Measurements from ENCODE around the gene IMMP2L. TPM values are rescaled to one million over a fixed set of nuclear protein-coding genes. Genes with fewer than 3 reads are reported as not detected.
"Not testable (repeated sequence)": the region's sequence is repeated elsewhere in the genome, so short reads cannot be mapped to it uniquely, and the experiment has no call there.

The IMMP2L gene
- total RNA-seq, 4 donors from 2014 or later, result 12.4 to 31.7 (median 22.8) TPM

DNA sequence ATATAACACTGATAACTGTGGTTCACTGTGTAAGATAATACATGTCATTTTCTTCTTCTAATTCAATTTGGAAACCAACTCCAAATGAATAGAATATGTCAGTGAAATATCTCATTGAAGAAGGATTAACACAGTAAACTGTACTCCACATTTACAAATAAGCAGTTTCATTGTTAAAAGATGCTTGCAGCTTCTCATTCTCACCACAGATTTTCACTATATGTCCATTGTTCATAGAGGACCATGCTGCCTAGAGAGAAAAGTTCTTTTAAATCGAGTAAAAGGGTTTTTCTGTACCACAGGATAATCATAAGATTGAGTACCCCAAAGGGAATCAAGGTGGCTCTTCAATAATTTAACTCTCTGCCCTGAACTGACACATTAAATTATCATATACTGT lies 305.9 kb downstream of the IMMP2L start:
- DNase-seq (ENCODE audit: low spot score), result no peak
- TF ChIP-seq, protein P1, sequence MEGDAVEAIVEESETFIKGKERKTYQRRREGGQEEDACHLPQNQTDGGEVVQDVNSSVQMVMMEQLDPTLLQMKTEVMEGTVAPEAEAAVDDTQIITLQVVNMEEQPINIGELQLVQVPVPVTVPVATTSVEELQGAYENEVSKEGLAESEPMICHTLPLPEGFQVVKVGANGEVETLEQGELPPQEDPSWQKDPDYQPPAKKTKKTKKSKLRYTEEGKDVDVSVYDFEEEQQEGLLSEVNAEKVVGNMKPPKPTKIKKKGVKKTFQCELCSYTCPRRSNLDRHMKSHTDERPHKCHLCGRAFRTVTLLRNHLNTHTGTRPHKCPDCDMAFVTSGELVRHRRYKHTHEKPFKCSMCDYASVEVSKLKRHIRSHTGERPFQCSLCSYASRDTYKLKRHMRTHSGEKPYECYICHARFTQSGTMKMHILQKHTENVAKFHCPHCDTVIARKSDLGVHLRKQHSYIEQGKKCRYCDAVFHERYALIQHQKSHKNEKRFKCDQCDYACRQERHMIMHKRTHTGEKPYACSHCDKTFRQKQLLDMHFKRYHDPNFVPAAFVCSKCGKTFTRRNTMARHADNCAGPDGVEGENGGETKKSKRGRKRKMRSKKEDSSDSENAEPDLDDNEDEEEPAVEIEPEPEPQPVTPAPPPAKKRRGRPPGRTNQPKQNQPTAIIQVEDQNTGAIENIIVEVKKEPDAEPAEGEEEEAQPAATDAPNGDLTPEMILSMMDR (IDR thresholded peaks at IDR 0.05), result no peak
- ATAC-seq (ENCODE audit: low FRiP score), result no peak

DNA sequence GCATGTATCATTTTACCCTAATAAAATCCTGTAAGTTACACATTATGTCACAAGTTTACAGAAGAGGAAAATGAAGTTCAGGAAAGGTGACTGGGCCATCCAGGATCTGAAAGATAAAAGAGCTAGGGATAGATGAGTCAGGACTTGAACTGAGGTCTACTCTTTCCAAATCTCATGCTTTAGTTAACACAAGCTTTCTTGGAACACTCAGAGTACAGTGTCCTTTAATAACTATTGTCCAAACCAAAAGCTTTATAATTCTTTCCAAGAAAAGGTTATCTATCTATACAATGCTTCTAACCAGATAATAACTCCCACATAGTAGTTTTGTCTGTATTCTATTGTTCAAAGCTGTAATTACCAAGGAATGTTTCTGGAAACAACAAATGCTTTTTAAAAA lies 306.7 kb downstream of the IMMP2L start:
- no peak for DNase-seq (ENCODE audit: low spot score)
- TF ChIP-seq, protein P1 (IDR thresholded peaks at IDR 0.05), result no peak
- ATAC-seq (ENCODE audit: low FRiP score), result no peak

DNA sequence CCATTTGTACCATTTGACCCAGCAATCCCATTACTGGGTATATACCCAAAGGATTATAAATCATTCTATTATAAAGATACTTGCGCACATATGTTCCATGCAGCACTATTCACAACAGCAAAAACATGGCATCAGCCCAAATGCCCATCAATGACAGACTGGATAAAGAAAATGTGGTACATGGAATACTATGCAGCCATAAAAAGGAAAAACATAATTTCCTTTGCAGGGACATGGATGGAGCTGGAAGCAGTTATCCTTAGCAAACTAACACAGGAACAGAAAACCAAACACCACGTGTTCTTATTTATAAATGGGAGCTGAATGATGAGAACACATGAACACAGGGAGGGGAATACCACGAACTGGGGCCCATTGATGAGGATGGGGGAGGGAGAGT lies 310.9 kb downstream of the IMMP2L start:
- not testable (repeated sequence) for ATAC-seq (ENCODE audit: low FRiP score); DNase-seq (ENCODE audit: low spot score)

DNA sequence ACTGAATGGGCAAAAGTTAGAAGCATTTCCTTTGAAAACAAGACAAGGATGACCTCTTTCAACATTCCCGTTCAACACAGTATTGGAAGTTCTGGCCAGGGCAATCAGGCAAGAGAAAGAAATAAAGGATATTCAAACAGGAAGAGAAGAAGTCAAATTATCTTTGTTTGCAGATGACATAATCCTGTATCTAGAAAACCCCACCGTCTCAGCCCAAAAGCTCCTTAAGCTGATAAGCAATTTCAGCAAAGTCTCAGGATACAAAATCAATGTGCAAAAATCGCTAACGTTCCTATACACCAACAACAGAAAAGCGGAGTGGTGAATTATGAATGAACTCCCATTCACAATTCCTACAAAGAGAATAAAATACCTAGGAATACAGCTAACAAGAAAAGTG lies 312.5 kb downstream of the IMMP2L start:
- not testable (repeated sequence) for DNase-seq (ENCODE audit: low spot score); ATAC-seq (ENCODE audit: low FRiP score)

DNA sequence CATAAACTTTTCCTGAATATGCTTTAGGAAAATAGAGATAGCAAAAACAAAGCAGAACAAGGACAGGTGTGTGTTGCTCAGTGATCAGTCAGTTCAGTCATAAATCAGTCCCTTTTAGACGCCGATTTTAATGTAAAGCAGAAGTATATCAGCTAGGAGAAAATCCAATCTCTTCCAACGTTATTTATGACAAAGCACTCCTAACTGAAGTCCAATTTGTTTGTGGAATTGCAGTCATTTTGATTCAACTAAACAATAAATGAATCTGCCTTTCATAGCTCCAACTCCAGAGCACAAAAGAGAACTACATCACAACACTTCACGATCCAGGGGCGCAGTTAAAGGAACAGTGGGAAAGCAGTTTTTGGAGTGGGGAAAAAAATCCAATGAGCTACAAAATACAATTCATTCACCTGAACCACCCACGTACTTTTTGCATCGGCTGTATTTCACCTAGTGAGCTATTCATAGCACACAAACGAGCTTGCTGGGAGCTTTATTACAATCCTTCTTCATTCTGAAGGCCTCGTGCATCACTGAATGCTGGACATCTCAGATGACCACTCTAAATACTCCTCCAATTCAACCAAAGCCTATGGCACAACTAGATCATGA lies 320.0 kb downstream of the IMMP2L start:
- DNase-seq (ENCODE audit: low spot score), result no peak
- TF ChIP-seq, protein P1 (IDR thresholded peaks at IDR 0.05), result no peak
- no peak for ATAC-seq (ENCODE audit: low FRiP score)

DNA sequence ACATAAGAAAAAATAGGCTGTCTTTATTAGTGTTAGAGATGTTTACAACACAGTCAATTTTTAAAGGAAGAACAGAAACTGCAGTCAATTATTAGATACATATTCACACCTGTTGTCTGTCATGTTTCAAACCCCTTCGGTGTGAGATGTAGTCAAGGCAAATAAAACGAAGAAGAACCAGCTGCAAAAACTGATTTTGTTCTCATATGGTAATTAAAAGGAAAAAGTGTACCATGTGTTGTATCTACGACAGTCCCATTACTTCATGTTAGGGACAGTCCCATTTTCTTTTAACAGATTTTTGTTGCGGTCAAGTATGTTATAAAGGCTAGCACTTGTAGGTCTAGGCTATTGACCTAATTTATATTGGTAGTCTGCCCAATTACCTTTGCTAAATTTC lies 321.9 kb downstream of the IMMP2L start:
- ATAC-seq (ENCODE audit: low FRiP score) (no peak), DNase-seq (ENCODE audit: low spot score) (no peak)
- TF ChIP-seq, protein P1 (IDR thresholded peaks at IDR 0.05), result no peak

DNA sequence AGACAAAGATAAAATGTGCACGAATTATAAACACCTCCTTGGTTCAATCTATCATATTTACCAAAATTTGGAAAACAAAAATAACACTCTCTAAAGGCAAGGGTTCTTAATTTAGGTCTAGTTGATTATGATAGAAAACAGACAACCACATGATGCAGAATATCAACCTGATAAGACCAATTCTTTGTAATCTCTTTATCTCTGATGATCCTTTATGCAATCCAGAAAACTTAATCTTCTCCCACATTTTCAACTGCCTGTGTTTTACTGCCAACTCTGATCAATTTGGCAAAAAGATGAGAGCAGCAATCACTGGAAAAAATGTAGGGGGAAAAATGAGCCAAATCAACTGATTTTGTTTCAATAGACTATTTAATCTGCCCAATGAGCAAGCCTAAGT lies 322.9 kb downstream of the IMMP2L start:
- no peak for ATAC-seq (ENCODE audit: low FRiP score)
- DNase-seq (ENCODE audit: low spot score), result no peak
- TF ChIP-seq, protein P1 (IDR thresholded peaks at IDR 0.05), result no peak

DNA sequence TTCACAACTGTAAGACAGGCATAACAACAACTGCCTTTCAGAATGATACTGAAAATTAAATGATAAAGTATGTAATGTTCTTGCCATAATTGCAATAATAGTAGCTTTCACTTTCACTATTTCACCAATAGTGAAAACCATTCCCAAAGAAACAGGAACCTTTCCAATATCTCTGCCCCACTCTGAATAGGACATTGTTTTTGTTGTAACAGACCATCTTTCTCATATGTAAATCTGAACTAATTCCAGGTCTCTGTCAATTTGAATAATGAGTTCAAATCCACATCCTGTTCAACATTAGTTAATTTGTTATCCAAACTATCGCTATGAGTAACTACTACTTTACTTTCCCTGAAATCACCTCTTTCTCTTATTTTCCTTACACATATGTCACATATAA lies 323.4 kb downstream of the IMMP2L start:
- TF ChIP-seq, protein P1 (IDR thresholded peaks at IDR 0.05), result no peak
- ATAC-seq (ENCODE audit: low FRiP score) (no peak), DNase-seq (ENCODE audit: low spot score) (no peak)
